ENCODE data around the gene MTCH2.

DNA sequence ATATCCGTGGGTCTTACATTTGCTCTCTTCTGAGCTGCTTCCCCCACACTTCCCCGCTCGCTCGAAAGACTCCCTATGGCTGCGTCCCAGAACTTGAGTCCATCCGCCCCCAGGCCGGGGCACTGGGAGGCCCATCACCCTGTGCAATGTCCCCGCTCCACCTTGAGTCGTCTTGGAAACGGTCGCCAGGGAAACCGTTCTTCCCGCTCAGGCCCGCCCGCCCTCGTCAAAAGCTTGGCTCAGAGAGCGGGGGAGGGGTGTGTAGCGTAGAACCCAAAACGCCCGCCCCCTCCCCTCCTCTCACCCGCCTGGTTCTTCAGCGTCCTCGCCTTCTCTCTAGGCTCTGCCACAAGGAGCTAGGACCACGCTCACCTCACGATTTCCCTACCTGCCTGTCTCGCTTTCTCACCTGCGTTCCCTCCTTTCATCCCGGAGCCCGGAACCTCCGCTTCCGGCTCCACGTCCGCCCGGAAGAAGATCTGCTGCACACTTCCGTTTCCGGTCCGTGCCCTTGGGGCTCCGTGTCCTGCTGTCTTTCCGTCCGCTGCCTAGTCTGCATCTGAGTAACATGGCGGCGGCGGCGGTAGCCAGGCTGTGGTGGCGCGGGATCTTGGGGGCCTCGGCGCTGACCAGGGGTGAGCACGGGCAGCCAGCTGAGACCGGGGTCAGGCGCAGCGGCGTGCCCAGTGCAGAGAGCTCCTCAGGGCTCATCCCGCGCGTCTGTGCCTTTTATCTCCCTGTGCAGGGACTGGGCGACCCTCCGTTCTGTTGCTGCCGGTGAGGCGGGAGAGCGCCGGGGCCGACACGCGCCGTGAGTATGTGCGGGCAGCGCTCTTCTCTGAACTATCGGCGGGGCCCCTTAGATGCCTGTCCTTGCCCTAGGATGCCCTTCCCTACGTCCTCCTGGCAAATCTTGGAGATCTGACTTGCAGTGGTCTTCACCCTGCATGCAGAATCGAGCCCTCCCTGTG lies 63.5 kb downstream of the MTCH2 start, which contains the start of the genes KBTBD4 and NDUFS3:
- TF ChIP-seq POLR2AphosphoS5 (IDR thresholded peaks at IDR 0.05) (peak; percentile 98), EZH2 (IDR thresholded peaks at IDR 0.05; ENCODE audit: borderline replicate concordance, insufficient read depth, low read length, poor library complexity, severe bottlenecking) (no peak), EP300 (conservative IDR thresholded peaks at IDR 0.05; ENCODE audit: poor library complexity, severe bottlenecking) (peak; percentile 84), TAF1 (IDR thresholded peaks at IDR 0.05; ENCODE audit: low read depth) (peak; percentile 93), MXI1 (conservative IDR thresholded peaks at IDR 0.05; ENCODE audit: poor library complexity, severe bottlenecking) (peak; percentile 89), RAD21 (conservative IDR thresholded peaks at IDR 0.05) (peak; percentile 64)
- TF ChIP-seq, protein P1, sequence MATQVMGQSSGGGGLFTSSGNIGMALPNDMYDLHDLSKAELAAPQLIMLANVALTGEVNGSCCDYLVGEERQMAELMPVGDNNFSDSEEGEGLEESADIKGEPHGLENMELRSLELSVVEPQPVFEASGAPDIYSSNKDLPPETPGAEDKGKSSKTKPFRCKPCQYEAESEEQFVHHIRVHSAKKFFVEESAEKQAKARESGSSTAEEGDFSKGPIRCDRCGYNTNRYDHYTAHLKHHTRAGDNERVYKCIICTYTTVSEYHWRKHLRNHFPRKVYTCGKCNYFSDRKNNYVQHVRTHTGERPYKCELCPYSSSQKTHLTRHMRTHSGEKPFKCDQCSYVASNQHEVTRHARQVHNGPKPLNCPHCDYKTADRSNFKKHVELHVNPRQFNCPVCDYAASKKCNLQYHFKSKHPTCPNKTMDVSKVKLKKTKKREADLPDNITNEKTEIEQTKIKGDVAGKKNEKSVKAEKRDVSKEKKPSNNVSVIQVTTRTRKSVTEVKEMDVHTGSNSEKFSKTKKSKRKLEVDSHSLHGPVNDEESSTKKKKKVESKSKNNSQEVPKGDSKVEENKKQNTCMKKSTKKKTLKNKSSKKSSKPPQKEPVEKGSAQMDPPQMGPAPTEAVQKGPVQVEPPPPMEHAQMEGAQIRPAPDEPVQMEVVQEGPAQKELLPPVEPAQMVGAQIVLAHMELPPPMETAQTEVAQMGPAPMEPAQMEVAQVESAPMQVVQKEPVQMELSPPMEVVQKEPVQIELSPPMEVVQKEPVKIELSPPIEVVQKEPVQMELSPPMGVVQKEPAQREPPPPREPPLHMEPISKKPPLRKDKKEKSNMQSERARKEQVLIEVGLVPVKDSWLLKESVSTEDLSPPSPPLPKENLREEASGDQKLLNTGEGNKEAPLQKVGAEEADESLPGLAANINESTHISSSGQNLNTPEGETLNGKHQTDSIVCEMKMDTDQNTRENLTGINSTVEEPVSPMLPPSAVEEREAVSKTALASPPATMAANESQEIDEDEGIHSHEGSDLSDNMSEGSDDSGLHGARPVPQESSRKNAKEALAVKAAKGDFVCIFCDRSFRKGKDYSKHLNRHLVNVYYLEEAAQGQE (IDR thresholded peaks at IDR 0.05; ENCODE audit: borderline replicate concordance): peak; percentile 96
- TF ChIP-seq, protein P2, sequence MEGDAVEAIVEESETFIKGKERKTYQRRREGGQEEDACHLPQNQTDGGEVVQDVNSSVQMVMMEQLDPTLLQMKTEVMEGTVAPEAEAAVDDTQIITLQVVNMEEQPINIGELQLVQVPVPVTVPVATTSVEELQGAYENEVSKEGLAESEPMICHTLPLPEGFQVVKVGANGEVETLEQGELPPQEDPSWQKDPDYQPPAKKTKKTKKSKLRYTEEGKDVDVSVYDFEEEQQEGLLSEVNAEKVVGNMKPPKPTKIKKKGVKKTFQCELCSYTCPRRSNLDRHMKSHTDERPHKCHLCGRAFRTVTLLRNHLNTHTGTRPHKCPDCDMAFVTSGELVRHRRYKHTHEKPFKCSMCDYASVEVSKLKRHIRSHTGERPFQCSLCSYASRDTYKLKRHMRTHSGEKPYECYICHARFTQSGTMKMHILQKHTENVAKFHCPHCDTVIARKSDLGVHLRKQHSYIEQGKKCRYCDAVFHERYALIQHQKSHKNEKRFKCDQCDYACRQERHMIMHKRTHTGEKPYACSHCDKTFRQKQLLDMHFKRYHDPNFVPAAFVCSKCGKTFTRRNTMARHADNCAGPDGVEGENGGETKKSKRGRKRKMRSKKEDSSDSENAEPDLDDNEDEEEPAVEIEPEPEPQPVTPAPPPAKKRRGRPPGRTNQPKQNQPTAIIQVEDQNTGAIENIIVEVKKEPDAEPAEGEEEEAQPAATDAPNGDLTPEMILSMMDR (IDR thresholded peaks at IDR 0.05; ENCODE audit: poor library complexity, severe bottlenecking): no peak
